HG03060 (cell line): ENCODE measurements around the gene TMEM25.
"Not testable (repeated sequence)": the region's sequence is repeated elsewhere in the genome, so short reads cannot be mapped to it uniquely, and the experiment has no call there.

ENCODE experiments used
- ATAC-seq: cut with Tn5 transposase; IDR thresholded peaks from one replicate; pipeline ENCODE4 v1.9.1; 2021; ENCODE audit warnings: low read depth, moderate number of reproducible peaks; ENCODE audit not compliant: unreplicated experiment

The TMEM25 gene

DNA sequence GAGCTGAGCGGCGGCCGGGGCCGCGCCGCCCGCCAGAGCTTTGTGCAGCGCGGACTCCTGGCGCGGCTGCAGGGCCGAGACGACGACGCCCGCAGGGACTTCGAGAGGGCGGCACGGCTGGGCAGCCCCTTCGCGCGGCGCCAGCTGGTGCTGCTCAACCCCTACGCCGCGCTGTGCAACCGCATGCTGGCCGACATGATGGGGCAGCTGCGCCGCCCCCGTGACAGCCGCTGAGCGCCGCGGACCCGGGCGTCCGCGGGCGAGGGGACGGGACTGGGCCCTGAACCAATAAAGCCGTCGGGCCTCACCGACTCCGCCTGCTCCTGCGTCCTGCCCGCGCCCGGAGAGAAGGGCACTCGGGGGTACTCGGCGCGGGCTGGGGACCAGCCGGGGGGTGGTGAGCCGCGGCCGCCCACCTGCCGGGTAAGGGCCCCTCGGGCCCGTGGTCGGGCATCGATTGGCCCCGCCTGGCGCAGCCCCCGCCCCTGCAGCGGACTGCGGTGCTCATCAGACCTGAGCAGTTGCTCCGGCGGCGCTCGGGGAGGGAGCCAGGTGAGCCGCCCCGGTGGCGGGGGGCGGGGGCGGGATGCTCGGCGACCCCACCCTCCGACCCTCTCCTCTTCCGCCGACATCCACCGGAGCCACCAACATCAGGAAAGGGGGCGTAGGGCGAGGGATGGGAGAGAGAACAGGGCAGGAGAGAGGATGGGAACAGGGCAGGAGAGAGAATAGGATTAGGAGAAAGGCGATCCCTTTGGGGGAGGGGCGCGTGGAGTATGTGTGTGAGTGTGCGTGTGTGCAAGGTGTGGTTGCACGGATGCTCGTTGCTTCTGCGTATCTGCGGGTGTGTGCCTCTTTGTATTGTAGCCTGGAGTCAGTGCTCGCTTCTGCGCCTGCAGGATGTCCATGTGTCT is at the start of gene TMEM25:
TMEM25 (plus strand) TSS at position 510 of the 914 bp plus-strand sequence. CDS start 610 bp downstream, outside the sequence.
- no peak for ATAC-seq

DNA sequence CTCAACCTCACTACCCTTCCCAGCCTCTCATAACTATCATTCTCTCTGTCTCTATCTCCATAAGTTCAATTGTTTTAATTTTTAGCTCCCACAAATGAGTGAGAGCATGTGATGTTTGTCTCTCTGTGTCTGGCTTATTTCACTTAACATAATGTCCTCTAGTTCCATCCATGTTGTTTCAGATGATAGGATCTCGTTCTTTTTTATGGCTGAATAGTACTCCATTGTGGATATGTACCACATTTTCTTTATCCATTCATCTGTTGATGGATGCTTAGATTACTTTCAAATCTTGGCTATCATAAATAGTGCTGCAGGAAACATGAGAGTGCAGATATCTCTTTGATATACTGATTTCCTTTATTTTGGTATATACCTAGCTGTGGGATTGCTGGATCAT is 49.8 kb upstream of the TMEM25 start:
- not testable (repeated sequence) for ATAC-seq

DNA sequence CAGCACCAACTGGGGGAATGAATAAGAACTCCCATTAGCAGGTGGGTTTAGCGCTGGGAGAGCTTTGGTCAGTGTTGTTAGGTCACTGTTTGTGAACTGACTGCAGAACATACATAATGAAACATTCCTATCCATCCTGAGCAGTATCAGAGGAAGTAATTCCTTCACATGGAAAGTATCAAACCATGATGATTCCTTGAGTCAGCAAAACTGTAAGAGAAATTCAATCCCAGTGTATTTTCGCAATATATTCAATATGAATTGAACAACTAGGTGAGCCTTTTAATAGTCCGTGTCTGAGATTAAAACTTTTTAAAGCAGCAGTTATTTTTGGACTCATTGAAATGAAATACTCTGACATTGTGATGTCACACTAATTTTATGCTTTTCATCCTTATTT is 46.6 kb upstream of the TMEM25 start:
- ATAC-seq = no peak

GRCh38 chr11:118485273-118485672 is 45.7 kb upstream of the TMEM25 start:
- no peak for ATAC-seq

- ATAC-seq = no peak
Measured at GRCh38 chr11:118488480-118489109, 42.4 kb upstream of the TMEM25 start.

DNA sequence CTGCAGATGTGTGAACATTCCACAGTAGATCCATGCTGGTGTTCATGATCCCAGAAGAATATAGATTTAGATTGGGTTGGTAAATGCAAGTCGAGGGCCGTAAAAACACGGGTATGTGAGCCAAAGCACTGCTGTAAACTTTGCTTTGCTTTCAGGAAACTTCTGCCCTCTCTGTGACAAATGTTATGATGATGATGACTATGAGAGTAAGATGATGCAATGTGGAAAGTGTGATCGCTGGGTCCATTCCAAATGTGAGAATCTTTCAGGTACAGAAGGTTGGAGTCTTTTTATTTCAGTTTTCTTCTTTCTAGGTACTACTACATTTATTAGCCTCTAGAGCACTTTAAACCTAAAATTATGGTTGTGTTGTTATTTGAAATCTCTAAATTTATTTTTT is 40.0 kb upstream of the TMEM25 start:
- no peak for ATAC-seq

DNA sequence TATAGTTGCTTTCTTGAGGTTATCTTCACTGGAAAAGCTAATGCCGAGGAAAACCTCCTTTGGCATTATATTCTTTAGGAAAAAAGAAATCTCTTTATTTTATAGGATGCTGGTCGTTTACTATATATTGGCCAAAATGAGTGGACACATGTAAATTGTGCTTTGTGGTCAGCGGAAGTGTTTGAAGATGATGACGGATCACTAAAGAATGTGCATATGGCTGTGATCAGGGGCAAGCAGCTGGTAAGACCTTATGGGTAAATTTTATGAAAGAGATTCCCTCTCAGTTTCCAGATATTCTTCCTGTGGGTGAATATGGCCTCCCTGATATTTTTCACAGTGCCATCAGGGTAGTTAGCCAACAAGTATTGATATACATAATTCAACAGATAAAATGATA is 33.2 kb upstream of the TMEM25 start:
- ATAC-seq = no peak

DNA sequence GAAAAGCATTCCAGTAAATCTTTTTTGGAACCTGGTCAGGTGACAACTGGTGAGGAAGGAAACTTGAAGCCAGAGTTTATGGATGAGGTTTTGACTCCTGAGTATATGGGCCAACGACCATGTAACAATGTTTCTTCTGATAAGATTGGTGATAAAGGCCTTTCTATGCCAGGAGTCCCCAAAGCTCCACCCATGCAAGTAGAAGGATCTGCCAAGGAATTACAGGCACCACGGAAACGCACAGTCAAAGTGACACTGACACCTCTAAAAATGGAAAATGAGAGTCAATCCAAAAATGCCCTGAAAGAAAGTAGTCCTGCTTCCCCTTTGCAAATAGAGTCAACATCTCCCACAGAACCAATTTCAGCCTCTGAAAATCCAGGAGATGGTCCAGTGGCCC is 27.8 kb upstream of the TMEM25 start:
- ATAC-seq = no peak

DNA sequence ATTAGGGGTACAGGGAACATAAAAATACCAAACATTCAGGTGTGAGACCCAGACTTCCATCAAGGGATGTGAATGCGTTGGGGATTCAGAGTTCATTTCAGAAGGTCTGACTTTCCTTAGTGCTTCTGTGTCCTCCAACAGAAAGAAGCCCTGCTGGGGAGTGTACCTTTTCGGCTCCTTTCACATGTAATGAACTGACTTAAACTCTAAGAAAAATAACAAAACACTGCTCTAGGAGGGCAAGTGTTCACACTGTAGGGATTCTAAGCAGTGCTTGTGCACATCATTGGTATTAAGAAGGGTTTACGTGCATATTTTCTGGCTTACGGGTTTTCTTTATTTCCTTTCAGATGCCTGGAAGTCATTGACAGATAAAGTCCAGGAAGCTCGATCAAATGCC is 19.4 kb upstream of the TMEM25 start:
- ATAC-seq = no peak

GRCh38 chr11:118514103-118514502 is 16.9 kb upstream of the TMEM25 start:
- ATAC-seq = no peak

DNA sequence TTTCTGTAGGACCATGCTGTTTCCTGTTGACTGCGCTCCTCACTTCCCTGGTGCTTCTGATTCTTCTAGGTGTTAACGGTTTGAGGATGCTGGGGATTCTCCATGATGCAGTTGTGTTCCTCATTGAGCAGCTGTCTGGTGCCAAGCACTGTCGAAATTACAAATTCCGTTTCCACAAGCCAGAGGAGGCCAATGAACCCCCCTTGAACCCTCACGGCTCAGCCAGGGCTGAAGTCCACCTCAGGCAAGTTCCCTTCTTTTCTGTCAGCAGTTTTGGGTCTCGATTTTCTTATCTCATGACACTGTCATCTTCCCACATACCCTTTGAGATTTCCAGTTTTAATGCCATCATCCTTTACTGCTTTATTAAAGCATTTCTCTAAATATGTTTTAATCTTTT is 11.4 kb upstream of the TMEM25 start:
- no peak for ATAC-seq

GRCh38 chr11:118521892-118522311 is 9.1 kb upstream of the TMEM25 start:
- ATAC-seq = peak; percentile 57

DNA sequence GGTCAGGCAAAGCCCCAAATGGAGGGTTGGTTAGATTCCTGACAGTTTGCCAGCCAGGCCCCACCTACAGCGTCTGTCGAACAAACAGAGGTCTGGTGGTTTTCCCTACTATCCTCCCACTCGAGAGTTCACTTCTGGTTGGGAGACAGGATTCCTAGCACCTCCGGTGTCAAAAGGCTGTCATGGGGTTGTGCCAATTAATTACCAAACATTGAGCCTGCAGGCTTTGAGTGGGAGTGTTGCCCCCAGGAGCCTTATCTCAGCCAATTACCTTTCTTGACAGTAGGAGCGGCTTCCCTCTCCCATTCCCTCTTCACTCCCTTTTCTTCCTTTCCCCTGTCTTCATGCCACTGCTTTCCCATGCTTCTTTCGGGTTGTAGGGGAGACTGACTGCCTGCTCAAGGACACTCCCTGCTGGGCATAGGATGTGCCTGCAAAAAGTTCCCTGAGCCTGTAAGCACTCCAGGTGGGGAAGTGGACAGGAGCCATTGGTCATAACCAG is 8.4 kb upstream of the TMEM25 start:
- no peak for ATAC-seq

- ATAC-seq = no peak
Measured at GRCh38 chr11:118524356-118524755, 6.6 kb upstream of the TMEM25 start.

- ATAC-seq = no peak
Measured at GRCh38 chr11:118524757-118525470, 6.1 kb upstream of the TMEM25 start.

DNA sequence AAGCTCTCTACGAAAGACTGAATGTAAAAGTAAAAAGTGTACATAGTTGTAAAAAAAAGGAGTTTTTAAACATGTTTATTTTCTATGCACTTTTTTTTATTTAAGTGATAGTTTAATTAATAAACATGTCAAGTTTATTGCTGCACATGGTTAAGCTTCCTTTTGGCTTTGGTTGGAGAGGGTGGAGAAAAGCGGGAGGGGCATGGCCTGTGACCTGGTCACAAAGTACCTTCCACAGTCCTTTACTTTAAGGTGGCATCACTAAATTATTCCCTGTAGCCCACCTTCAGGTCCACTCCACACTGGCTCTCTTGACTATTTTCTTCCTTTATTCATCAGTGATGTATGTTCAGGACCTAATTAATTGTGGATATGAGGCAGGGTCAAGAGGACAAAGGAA is 4.3 kb upstream of the TMEM25 start:
- no peak for ATAC-seq

- ATAC-seq = no peak
Measured at GRCh38 chr11:118527109-118527508, 3.9 kb upstream of the TMEM25 start, which contains the start of gene TTC36. TTC36 (plus strand) TSS chr11:118527474; CDS start chr11:118527495, 21 bp downstream.

- no peak for ATAC-seq
Measured at GRCh38 chr11:118528511-118528910, 2.5 kb upstream of the TMEM25 start.

- no peak for ATAC-seq
Measured at GRCh38 chr11:118529584-118530175, 1.3 kb upstream of the TMEM25 start.

DNA sequence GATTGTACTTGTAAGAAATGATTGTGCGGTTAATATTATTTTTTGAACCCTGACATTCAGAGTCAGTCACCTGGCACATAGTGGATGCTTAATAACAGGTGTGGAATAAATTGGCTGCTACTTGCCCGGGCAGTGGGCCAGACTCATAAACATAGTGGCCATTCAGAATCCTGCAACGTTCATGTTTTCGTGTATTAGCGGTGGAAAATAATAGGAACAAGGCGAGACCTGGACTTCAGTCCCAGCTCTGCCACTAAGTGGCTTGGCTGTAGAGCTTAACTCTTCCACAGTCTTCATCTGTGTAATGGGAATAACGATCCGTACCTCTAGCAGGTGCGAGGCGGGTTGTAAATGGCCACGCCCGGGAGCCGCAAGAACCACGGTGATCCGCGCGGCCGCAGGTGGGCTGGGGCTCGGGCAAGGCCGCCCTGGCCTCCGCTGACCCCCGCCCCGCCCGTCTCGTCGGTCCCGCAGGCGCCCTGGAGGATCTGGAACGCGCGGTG is 761 bp upstream of the TMEM25 start:
- no peak for ATAC-seq
